ENCODE measurements around the gene GATA2. TPM values are rescaled to one million over a fixed set of nuclear protein-coding genes. Genes with fewer than 3 reads are reported as not detected.

GATA2 gene
- total RNA-seq, 1 donor from 2014 or later, result not detected

- Mint-ChIP-seq H3K27ac (no peak overlapping the region), H3K4me1 (peaks cover 6% of the 10 kb centered on the region), H3K27me3 (peaks cover 21% of the 10 kb centered on the region), H3K4me3 (no peak overlapping the region), H3K36me3 (ENCODE audit: low read depth) (no peaks in the 10 kb centered on the region), H3K9me3 (peaks cover 7% of the 10 kb centered on the region)
- CTCF ChIA-PET, result no interaction called here
- no peak for ATAC-seq (ENCODE audit: low read depth)
- TF ChIP-seq CTCF (IDR thresholded peaks at IDR 0.05), result no peak
- intact Hi-C loops (cut with micrococcal nuclease), result no loop called here
- DNase-seq, result no peak
- POLR2A ChIA-PET, result no interaction called here
Measured at GRCh38 chr3:128446821-128447220, 46.2 kb downstream of the GATA2 start.

- CTCF ChIA-PET, result no interaction called here
- Mint-ChIP-seq H3K4me3 (no peak overlapping the region), H3K27ac (no peak overlapping the region), H3K9me3 (peaks cover 7% of the 10 kb centered on the region), H3K4me1 (peaks cover 6% of the 10 kb centered on the region), H3K36me3 (ENCODE audit: low read depth) (no peaks in the 10 kb centered on the region), H3K27me3 (peaks cover 19% of the 10 kb centered on the region)
- ATAC-seq (ENCODE audit: low read depth) (no peak), DNase-seq (no peak)
- POLR2A ChIA-PET, result no interaction called here
- TF ChIP-seq CTCF (IDR thresholded peaks at IDR 0.05), result no peak
- intact Hi-C loops (cut with micrococcal nuclease), result no loop called here
Measured at GRCh38 chr3:128445357-128445756, 47.6 kb downstream of the GATA2 start.

- DNase-seq, result no peak
- Mint-ChIP-seq H3K4me1 (peaks cover 5% of the 10 kb centered on the region), H3K27ac (no peak overlapping the region), H3K36me3 (ENCODE audit: low read depth) (no peaks in the 10 kb centered on the region), H3K27me3 (peaks cover 24% of the 10 kb centered on the region), H3K4me3 (no peak overlapping the region), H3K9me3 (peaks cover 7% of the 10 kb centered on the region)
- ATAC-seq (ENCODE audit: low read depth), result no peak
- TF ChIP-seq CTCF (IDR thresholded peaks at IDR 0.05), result no peak
- ChIA-PET POLR2A (no interaction called here), CTCF (no interaction called here)
- intact Hi-C loops (cut with micrococcal nuclease), result no loop called here
Measured at GRCh38 chr3:128443771-128444170, 49.2 kb downstream of the GATA2 start.

GRCh38 chr3:128442949-128443348 lies 50.1 kb downstream of the GATA2 start:
- ChIA-PET POLR2A (no interaction called here), CTCF (no interaction called here)
- Mint-ChIP-seq H3K36me3 (ENCODE audit: low read depth) (no peaks in the 10 kb centered on the region), H3K9me3 (peaks cover 7% of the 10 kb centered on the region), H3K4me3 (no peak overlapping the region), H3K27ac (no peak overlapping the region), H3K4me1 (no peaks in the 10 kb centered on the region), H3K27me3 (peaks cover 19% of the 10 kb centered on the region)
- TF ChIP-seq CTCF (IDR thresholded peaks at IDR 0.05), result no peak
- ATAC-seq (ENCODE audit: low read depth) (no peak), DNase-seq (no peak)
- intact Hi-C loops (cut with micrococcal nuclease), result no loop called here

GRCh38 chr3:128442070-128442469 lies 50.9 kb downstream of the GATA2 start:
- H3K36me3 Mint-ChIP-seq (ENCODE audit: low read depth), result no peaks in the 10 kb centered on the region
- H3K4me1 Mint-ChIP-seq, result no peaks in the 10 kb centered on the region
- H3K9me3 Mint-ChIP-seq, result peaks cover 7% of the 10 kb centered on the region
- intact Hi-C loops (cut with micrococcal nuclease), result no loop called here
- no peak overlapping the region for H3K4me3 Mint-ChIP-seq
- CTCF ChIA-PET, result no interaction called here
- ATAC-seq (ENCODE audit: low read depth), result no peak
- no peak overlapping the region for H3K27ac Mint-ChIP-seq
- TF ChIP-seq CTCF (IDR thresholded peaks at IDR 0.05), result no peak
- H3K27me3 Mint-ChIP-seq, result peaks cover 22% of the 10 kb centered on the region
- DNase-seq, result no peak
- POLR2A ChIA-PET, result no interaction called here

Measured in activated B cell treated with CpG ODN at 0.5 μM for 24 hours (primary cell).